AG04449 (cell line): ENCODE measurements around the gene PIR.

Source experiments
- CTCF ChIA-PET: fragments of 350-600 bp; formaldehyde crosslinking; extraction: SDS; loops from one replicate; lab custom pipeline; 2021; ENCODE audit warnings: antibody characterized with exemption; lab: Yijun Ruan, JAX
- POLR2A ChIA-PET: fragments of 400-600, 350-600 bp; formaldehyde crosslinking; extraction: SDS; loops from one replicate; lab custom pipeline; 2020; ENCODE audit warnings: antibody characterized with exemption, inconsistent platforms; lab: Yijun Ruan, JAX
- DNase-seq: peaks from one replicate; pipeline ENCODE4 v3.0.0-alpha.2; 2010; ENCODE audit warnings: low read depth, low spot score
- H3K4me3 ChIP-seq: 2 replicates; pipeline ENCODE4 v1.5.1; 2011; ENCODE audit warnings: low read depth, mild to moderate bottlenecking, control low read depth, low read length
- TF ChIP-seq, protein P1 (sequence below): IDR thresholded peaks from one replicate; pipeline ENCODE4 v1.5.1; 2011; ENCODE audit warnings: mild to moderate bottlenecking, moderate library complexity, low read length, control low read depth, inconsistent platforms; ENCODE audit not compliant: insufficient read depth; ENCODE audit errors: missing control alignments

PIR gene

DNA sequence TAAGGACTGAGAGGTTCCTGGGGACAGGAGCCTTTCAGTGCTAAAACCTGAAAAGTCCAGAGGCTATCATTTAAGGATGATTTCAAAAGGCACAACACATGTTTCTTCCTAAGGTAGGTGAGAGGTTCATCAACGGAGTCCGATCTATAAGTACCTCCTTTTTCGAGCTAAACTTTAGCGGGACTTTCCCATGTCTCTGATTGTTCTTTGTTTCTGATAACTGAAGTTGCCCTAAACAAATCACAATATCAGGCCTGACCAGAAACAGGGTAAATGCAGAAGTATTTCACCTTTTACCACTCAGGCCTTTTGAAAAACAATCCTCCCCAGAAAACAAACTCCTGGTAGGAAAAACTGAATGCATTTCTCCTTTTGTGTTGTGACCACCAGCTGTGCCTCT, 17.6 kb downstream of the PIR start:
- TF ChIP-seq, protein P1, sequence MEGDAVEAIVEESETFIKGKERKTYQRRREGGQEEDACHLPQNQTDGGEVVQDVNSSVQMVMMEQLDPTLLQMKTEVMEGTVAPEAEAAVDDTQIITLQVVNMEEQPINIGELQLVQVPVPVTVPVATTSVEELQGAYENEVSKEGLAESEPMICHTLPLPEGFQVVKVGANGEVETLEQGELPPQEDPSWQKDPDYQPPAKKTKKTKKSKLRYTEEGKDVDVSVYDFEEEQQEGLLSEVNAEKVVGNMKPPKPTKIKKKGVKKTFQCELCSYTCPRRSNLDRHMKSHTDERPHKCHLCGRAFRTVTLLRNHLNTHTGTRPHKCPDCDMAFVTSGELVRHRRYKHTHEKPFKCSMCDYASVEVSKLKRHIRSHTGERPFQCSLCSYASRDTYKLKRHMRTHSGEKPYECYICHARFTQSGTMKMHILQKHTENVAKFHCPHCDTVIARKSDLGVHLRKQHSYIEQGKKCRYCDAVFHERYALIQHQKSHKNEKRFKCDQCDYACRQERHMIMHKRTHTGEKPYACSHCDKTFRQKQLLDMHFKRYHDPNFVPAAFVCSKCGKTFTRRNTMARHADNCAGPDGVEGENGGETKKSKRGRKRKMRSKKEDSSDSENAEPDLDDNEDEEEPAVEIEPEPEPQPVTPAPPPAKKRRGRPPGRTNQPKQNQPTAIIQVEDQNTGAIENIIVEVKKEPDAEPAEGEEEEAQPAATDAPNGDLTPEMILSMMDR = no peak
- POLR2A ChIA-PET = no interaction called here
- no peak for DNase-seq
- CTCF ChIA-PET = interaction anchor here (2.9 kb wide), 1 partner anchor 127 kb away, joined by 12 read pairs; no protein-coding TSS in a partner anchor
- no peak overlapping the region for H3K4me3 ChIP-seq

DNA sequence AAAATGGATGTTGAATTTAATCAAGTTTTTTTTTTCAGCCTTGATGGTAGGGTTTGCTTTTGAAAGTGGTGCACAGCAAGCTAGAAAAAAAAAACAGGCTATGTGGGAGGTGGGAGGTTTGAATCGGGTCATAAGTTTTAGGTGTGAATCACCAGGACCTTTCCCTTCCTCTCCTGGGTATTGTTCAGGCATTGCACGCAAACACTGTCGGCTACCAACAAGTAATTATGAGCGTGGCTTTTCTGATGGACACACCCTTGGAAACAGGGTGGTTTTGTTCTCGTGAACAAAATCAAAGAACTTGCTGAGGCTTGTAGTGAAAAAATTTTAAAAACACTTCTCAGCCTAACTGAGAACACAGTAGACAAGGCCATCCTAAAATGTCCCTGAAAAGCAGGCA, 18.1 kb downstream of the PIR start:
- ChIA-PET POLR2A (no interaction called here), CTCF (interaction anchor here (2.9 kb wide), 1 partner anchor 126 kb away, joined by 12 read pairs; no protein-coding TSS in a partner anchor)
- no peak overlapping the region for H3K4me3 ChIP-seq
- TF ChIP-seq, protein P1 = no peak
- no peak for DNase-seq

DNA sequence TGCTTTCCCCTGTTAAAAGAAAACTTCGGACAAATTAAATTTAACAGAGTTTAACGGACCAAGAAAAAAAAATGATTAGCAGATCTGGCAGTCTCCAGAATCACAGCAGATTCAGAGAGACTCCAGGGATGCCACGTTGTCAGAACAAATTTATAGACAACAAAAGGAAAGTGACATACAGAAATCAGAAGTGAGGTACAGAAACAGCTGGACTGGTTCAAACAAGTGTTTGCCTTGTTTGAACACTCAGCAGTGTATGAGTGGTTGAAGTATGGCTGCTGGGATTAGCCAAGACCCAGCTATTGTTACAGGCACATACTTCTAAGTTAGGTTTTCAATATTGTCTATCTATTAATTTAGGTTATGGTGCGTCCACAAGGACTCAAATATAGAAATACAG, 19.1 kb downstream of the PIR start:
- DNase-seq = no peak
- POLR2A ChIA-PET = no interaction called here
- no peak overlapping the region for H3K4me3 ChIP-seq
- TF ChIP-seq, protein P1 = no peak
- CTCF ChIA-PET = interaction anchor here (2.9 kb wide), 1 partner anchor 125 kb away, joined by 12 read pairs; no protein-coding TSS in a partner anchor

DNA sequence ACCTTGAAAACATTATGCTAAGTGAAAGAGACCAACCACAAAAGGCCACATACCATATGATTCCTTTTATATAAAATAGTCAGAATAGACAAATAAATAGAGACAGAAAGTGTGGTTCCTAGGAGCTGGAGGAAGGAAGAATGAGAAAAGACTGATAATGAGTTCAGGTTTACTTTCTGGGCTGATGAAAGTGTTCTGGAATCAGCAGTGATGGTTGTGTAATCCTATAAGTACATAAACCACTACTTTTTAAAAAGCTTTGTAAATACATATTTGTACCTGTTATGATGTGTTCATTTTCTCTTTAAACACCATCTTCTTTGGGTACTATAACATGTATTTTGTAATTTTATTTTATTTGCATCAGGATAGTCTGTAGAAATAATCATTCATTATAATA, 20.6 kb downstream of the PIR start:
- TF ChIP-seq, protein P1 = no peak
- H3K4me3 ChIP-seq = no peak overlapping the region
- CTCF ChIA-PET = interaction anchor here (2.3 kb wide), 1 partner anchor 92 kb away, joined by 8 read pairs; no protein-coding TSS in a partner anchor
- POLR2A ChIA-PET = no interaction called here
- DNase-seq = no peak

DNA sequence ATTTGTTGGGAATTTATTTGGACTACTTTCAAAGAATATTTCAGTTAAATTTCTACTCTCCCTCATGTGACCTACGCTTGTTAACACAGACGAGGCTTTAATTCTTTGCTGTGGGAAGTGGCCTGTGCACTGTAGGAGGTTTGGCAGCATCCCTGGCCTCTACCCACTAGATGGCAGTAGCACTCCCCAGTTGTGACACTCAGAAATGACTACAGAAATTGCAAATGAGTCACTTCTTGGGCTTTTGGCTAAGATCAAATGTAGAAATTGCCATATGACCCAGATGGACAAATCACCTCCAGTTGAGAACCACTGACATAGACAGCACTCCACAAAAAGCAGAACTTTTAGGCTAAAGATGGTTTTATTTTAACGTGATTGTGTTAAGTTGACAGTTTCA, 22.1 kb downstream of the PIR start:
- TF ChIP-seq, protein P1 = peak; percentile 67
- no peak overlapping the region for H3K4me3 ChIP-seq
- POLR2A ChIA-PET = no interaction called here
- DNase-seq = no peak
- CTCF ChIA-PET = interaction anchor here (0.7 to 8.5 kb wide), 9 partner anchors 10 to 1224 kb away, joined by 3 to 309 read pairs (median 3); partner anchors contain the start of gene PIR

DNA sequence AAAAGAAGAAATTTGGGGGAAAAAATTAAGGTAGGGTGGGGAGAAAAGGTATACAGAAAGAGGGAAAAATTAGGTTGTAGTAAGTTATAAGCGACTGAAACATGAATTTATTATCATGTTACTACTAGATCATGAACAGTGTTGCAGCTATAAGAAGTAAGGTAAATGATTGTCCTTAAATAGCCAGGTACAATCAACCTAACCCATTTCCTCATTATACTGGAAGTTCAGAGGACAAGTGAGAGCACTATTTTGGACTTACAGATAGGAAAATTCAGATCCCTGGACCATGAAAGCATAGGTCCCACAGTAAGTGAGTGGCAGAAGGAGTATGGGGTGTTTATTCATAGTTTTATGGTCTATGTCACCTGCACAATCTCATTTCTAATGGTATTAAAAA, 23.5 kb downstream of the PIR start:
- no peak overlapping the region for H3K4me3 ChIP-seq
- CTCF ChIA-PET = interaction anchor here (1.3 to 8.5 kb wide), 3 partner anchors 88 to 127 kb away, joined by 5 to 309 read pairs (median 12); no protein-coding TSS in a partner anchor
- TF ChIP-seq, protein P1 = no peak
- POLR2A ChIA-PET = no interaction called here
- DNase-seq = no peak
